Activated naive CD8-positive, alpha-beta T cell (primary cell): ENCODE measurements around the gene DOCK3.
A peak's percentile ranks its signal among the peaks of the same experiment; 100 is the strongest.
"Not testable (repeated sequence)": the region's sequence is repeated elsewhere in the genome, so short reads cannot be mapped to it uniquely, and the experiment has no call there.

Source experiments
- H3K27ac Mint-ChIP-seq: one replicate; pipeline ENCODE4 v1.8.0; 2021; ENCODE audit warnings: mixed read lengths
- H3K27me3 Mint-ChIP-seq: one replicate; pipeline ENCODE4 v1.8.0; 2021; ENCODE audit warnings: mixed read lengths
- H3K36me3 Mint-ChIP-seq: one replicate; pipeline ENCODE4 v1.8.0; 2021; ENCODE audit warnings: mixed read lengths
- H3K4me1 Mint-ChIP-seq: one replicate; pipeline ENCODE4 v1.8.0; 2021; ENCODE audit warnings: low read depth, mixed read lengths
- H3K4me3 Mint-ChIP-seq: one replicate; pipeline ENCODE4 v1.8.0; 2021; ENCODE audit warnings: mild to moderate bottlenecking, mixed read lengths
- H3K9me3 Mint-ChIP-seq: one replicate; pipeline ENCODE4 v1.8.0; 2021; ENCODE audit warnings: low read depth, mixed read lengths

The DOCK3 gene

GRCh38 chr3:50689558-50689957, 14.8 kb downstream of the DOCK3 start:
- H3K4me1 Mint-ChIP-seq, result peaks cover 2% of the 10 kb centered on the region
- H3K36me3 Mint-ChIP-seq, result peaks cover 2% of the 10 kb centered on the region
- H3K4me3 Mint-ChIP-seq, result no peak overlapping the region
- H3K9me3 Mint-ChIP-seq, result no peaks in the 10 kb centered on the region
- no peaks in the 10 kb centered on the region for H3K27me3 Mint-ChIP-seq
- H3K27ac Mint-ChIP-seq, result no peak overlapping the region

- H3K4me1 Mint-ChIP-seq, result peaks cover 2% of the 10 kb centered on the region
- H3K9me3 Mint-ChIP-seq, result peaks cover 13% of the 10 kb centered on the region
- no peak overlapping the region for H3K4me3 Mint-ChIP-seq
- H3K36me3 Mint-ChIP-seq, result peaks cover 13% of the 10 kb centered on the region
- no peaks in the 10 kb centered on the region for H3K27me3 Mint-ChIP-seq
- no peak overlapping the region for H3K27ac Mint-ChIP-seq
Measured at GRCh38 chr3:50695031-50695430, 20.3 kb downstream of the DOCK3 start.

GRCh38 chr3:50696276-50696675, 21.5 kb downstream of the DOCK3 start:
- peaks cover 13% of the 10 kb centered on the region for H3K36me3 Mint-ChIP-seq
- no peak overlapping the region for H3K4me3 Mint-ChIP-seq
- H3K27ac Mint-ChIP-seq, result no peak overlapping the region
- peaks cover 2% of the 10 kb centered on the region for H3K4me1 Mint-ChIP-seq
- no peaks in the 10 kb centered on the region for H3K27me3 Mint-ChIP-seq
- H3K9me3 Mint-ChIP-seq, result peaks cover 13% of the 10 kb centered on the region

GRCh38 chr3:50698269-50698668, 23.5 kb downstream of the DOCK3 start:
- Mint-ChIP-seq H3K4me1 (no peaks in the 10 kb centered on the region), H3K4me3 (no peak overlapping the region), H3K36me3 (peaks cover 15% of the 10 kb centered on the region)

GRCh38 chr3:50708620-50709019, 33.9 kb downstream of the DOCK3 start:
- H3K9me3 Mint-ChIP-seq, result peaks cover 10% of the 10 kb centered on the region
- H3K27ac Mint-ChIP-seq, result peak overlapping the region; percentile 69
- peaks cover 8% of the 10 kb centered on the region for H3K36me3 Mint-ChIP-seq
- H3K4me1 Mint-ChIP-seq, result peaks cover 19% of the 10 kb centered on the region
- peak overlapping the region; percentile 73 for H3K4me3 Mint-ChIP-seq
- no peaks in the 10 kb centered on the region for H3K27me3 Mint-ChIP-seq

More at GRCh38 chr3:50698269-50698668, 23.5 kb downstream of the DOCK3 start:
- Mint-ChIP-seq H3K9me3 (peaks cover 19% of the 10 kb centered on the region), H3K27me3 (no peaks in the 10 kb centered on the region), H3K27ac (no peak overlapping the region)

- Mint-ChIP-seq H3K27me3 (no peaks in the 10 kb centered on the region), H3K4me3 (no peak overlapping the region), H3K36me3 (no peaks in the 10 kb centered on the region), H3K27ac (no peak overlapping the region), H3K4me1 (no peaks in the 10 kb centered on the region), H3K9me3 (no peaks in the 10 kb centered on the region)
Measured at GRCh38 chr3:50714946-50715345, 40.2 kb downstream of the DOCK3 start.

- H3K27ac Mint-ChIP-seq, result no peak overlapping the region
- H3K4me1 Mint-ChIP-seq, result no peaks in the 10 kb centered on the region
- no peak overlapping the region for H3K4me3 Mint-ChIP-seq
- H3K27me3 Mint-ChIP-seq, result peaks cover 7% of the 10 kb centered on the region
- H3K9me3 Mint-ChIP-seq, result no peaks in the 10 kb centered on the region
- H3K36me3 Mint-ChIP-seq, result peaks cover 3% of the 10 kb centered on the region
Measured at GRCh38 chr3:50724831-50725230, 50.1 kb downstream of the DOCK3 start.

- H3K27me3 Mint-ChIP-seq, result no peaks in the 10 kb centered on the region
- H3K4me3 Mint-ChIP-seq, result no peak overlapping the region
- H3K9me3 Mint-ChIP-seq, result peaks cover 5% of the 10 kb centered on the region
- no peaks in the 10 kb centered on the region for H3K4me1 Mint-ChIP-seq
- H3K36me3 Mint-ChIP-seq, result peaks cover 7% of the 10 kb centered on the region
- no peak overlapping the region for H3K27ac Mint-ChIP-seq
Measured at GRCh38 chr3:50734985-50735384, 60.3 kb downstream of the DOCK3 start.

GRCh38 chr3:50737193-50737905, 62.6 kb downstream of the DOCK3 start:
- H3K4me3 Mint-ChIP-seq, result no peak overlapping the region
- H3K9me3 Mint-ChIP-seq, result peaks cover 5% of the 10 kb centered on the region
- H3K36me3 Mint-ChIP-seq, result peaks cover 7% of the 10 kb centered on the region
- no peak overlapping the region for H3K27ac Mint-ChIP-seq
- no peaks in the 10 kb centered on the region for H3K27me3 Mint-ChIP-seq
- no peaks in the 10 kb centered on the region for H3K4me1 Mint-ChIP-seq

GRCh38 chr3:50737906-50738598, 63.3 kb downstream of the DOCK3 start:
- H3K36me3 Mint-ChIP-seq, result peaks cover 7% of the 10 kb centered on the region
- H3K27ac Mint-ChIP-seq, result no peak overlapping the region
- H3K27me3 Mint-ChIP-seq, result no peaks in the 10 kb centered on the region
- no peaks in the 10 kb centered on the region for H3K4me1 Mint-ChIP-seq
- no peak overlapping the region for H3K4me3 Mint-ChIP-seq
- peaks cover 5% of the 10 kb centered on the region for H3K9me3 Mint-ChIP-seq

GRCh38 chr3:50743643-50744042, 68.9 kb downstream of the DOCK3 start:
- no peaks in the 10 kb centered on the region for H3K9me3 Mint-ChIP-seq
- no peak overlapping the region for H3K4me3 Mint-ChIP-seq
- H3K27me3 Mint-ChIP-seq, result no peaks in the 10 kb centered on the region
- H3K4me1 Mint-ChIP-seq, result peaks cover 3% of the 10 kb centered on the region
- H3K27ac Mint-ChIP-seq, result no peak overlapping the region
- peaks cover 5% of the 10 kb centered on the region for H3K36me3 Mint-ChIP-seq

- H3K4me3 Mint-ChIP-seq, result no peak overlapping the region
- peaks cover 3% of the 10 kb centered on the region for H3K4me1 Mint-ChIP-seq
- peaks cover 2% of the 10 kb centered on the region for H3K27me3 Mint-ChIP-seq
- H3K9me3 Mint-ChIP-seq, result no peaks in the 10 kb centered on the region
- H3K36me3 Mint-ChIP-seq, result peaks cover 2% of the 10 kb centered on the region
- no peak overlapping the region for H3K27ac Mint-ChIP-seq
Measured at GRCh38 chr3:50749822-50750221, 75.1 kb downstream of the DOCK3 start.

GRCh38 chr3:50759015-50759414, 84.3 kb downstream of the DOCK3 start:
- Mint-ChIP-seq H3K27me3 (no peaks in the 10 kb centered on the region), H3K4me1 (no peaks in the 10 kb centered on the region), H3K9me3 (peaks cover 7% of the 10 kb centered on the region), H3K36me3 (peaks cover 3% of the 10 kb centered on the region), H3K4me3 (no peak overlapping the region), H3K27ac (no peak overlapping the region)

GRCh38 chr3:50777680-50778079, 103.0 kb downstream of the DOCK3 start:
- peaks cover 7% of the 10 kb centered on the region for H3K36me3 Mint-ChIP-seq
- H3K27me3 Mint-ChIP-seq, result peaks cover 2% of the 10 kb centered on the region
- no peak overlapping the region for H3K4me3 Mint-ChIP-seq
- no peak overlapping the region for H3K27ac Mint-ChIP-seq
- H3K4me1 Mint-ChIP-seq, result no peaks in the 10 kb centered on the region
- H3K9me3 Mint-ChIP-seq, result no peaks in the 10 kb centered on the region

- peaks cover 24% of the 10 kb centered on the region for H3K36me3 Mint-ChIP-seq
- not testable (repeated sequence) for H3K27ac Mint-ChIP-seq, H3K9me3 Mint-ChIP-seq, H3K4me1 Mint-ChIP-seq, H3K27me3 Mint-ChIP-seq, H3K4me3 Mint-ChIP-seq
Measured at GRCh38 chr3:50781766-50782165, 107.0 kb downstream of the DOCK3 start.

- H3K4me1 Mint-ChIP-seq, result no peaks in the 10 kb centered on the region
- peaks cover 26% of the 10 kb centered on the region for H3K36me3 Mint-ChIP-seq
- H3K27me3 Mint-ChIP-seq, result no peaks in the 10 kb centered on the region
- peaks cover 8% of the 10 kb centered on the region for H3K9me3 Mint-ChIP-seq
- H3K4me3 Mint-ChIP-seq, result no peak overlapping the region
- H3K27ac Mint-ChIP-seq, result no peak overlapping the region
Measured at GRCh38 chr3:50786631-50787030, 111.9 kb downstream of the DOCK3 start.
